Panc1 (cell line): ENCODE measurements around the gene SH3PXD2B. TPM values are rescaled to one million over a fixed set of nuclear protein-coding genes. Genes with fewer than 3 reads are reported as not detected.
"Not testable (repeated sequence)": the region's sequence is repeated elsewhere in the genome, so short reads cannot be mapped to it uniquely, and the experiment has no call there.

Experiments
- ATAC-seq: fragments of 200-7000 bp; cut with Tn5 transposase; 2 replicates; pipeline ENCODE4 v1.9.1; 2020; ENCODE audit warnings: mild to moderate bottlenecking, moderate library complexity
- BruUV-seq: library from RNA; stranded (reverse); fragments of 400-500 nt; replicated peaks from 2 replicates; lab custom pipeline; 2021; lab: Mats Ljungman, UMichigan
- CTCF ChIA-PET: fragments of 300-600 bp; sonication (Branson Sonifier 250); formaldehyde crosslinking; loops from one replicate; lab custom pipeline; 2022; ENCODE audit warnings: antibody characterized with exemption; lab: Charles Lee
- POLR2A ChIA-PET: fragments of 300-600 bp; sonication (Branson Sonifier 250); formaldehyde crosslinking; loops from one replicate; lab custom pipeline; 2022; ENCODE audit warnings: antibody characterized with exemption; lab: Charles Lee
- DNase-seq: peaks from one replicate; pipeline ENCODE4 v3.0.0-alpha.2; 2010; ENCODE audit warnings: low read depth, low spot score
- H3K27ac ChIP-seq: 2 replicates; pipeline ENCODE4 v1.5.1; 2011; ENCODE audit warnings: mild to moderate bottlenecking, low read length, inconsistent platforms
- H3K27me3 ChIP-seq: fragments of 200-500 bp; sonication (Bioruptor generic); 2 replicates; pipeline ENCODE4 v1.6.0; 2014; ENCODE audit warnings: low read length, inconsistent platforms; ENCODE audit not compliant: control insufficient read depth, insufficient read depth
- H3K36me3 ChIP-seq: fragments of 200-500 bp; sonication (Bioruptor generic); 2 replicates; pipeline ENCODE4 v1.5.1; 2014; ENCODE audit warnings: inconsistent platforms, mild to moderate bottlenecking, low read length, moderate library complexity; ENCODE audit not compliant: control insufficient read depth, insufficient read depth
- H3K4me1 ChIP-seq: 2 replicates; pipeline ENCODE4 v1.5.1; 2011; ENCODE audit warnings: inconsistent platforms, mild to moderate bottlenecking, low read length, moderate library complexity; ENCODE audit not compliant: control insufficient read depth, insufficient read depth
- H3K4me3 ChIP-seq, 2 experiments: 2 replicates each; pipeline ENCODE4 v1.5.1; 2011 to 2012; ENCODE audit warnings: low read depth in 2 of 2, low read length in 2 of 2, mild to moderate bottlenecking in 2 of 2, inconsistent platforms in 1 of 2, moderate library complexity in 1 of 2
- H3K9me3 ChIP-seq: fragments of 200-500 bp; sonication (Bioruptor generic); 2 replicates; pipeline ENCODE4 v1.5.1; 2014; ENCODE audit warnings: low read depth, mild to moderate bottlenecking, inconsistent platforms, low read length, moderate library complexity; ENCODE audit not compliant: control insufficient read depth, insufficient read depth
- CTCF ChIP-seq: fragments of 450-650 bp; IDR thresholded peaks from 2 replicates; pipeline ENCODE4 v1.5.1; 2017; ENCODE audit warnings: mild to moderate bottlenecking
- POLR2AphosphoS5 ChIP-seq: IDR thresholded peaks from 2 replicates; pipeline ENCODE4 v1.6.1; 2012; ENCODE audit warnings: mild to moderate bottlenecking, low read depth, low read length, moderate library complexity
- REST ChIP-seq, 2 experiments: IDR thresholded peaks; 2 replicates each; pipeline ENCODE4 v1.6.1; 2011 to 2012; ENCODE audit warnings: low read depth in 2 of 2, control low read depth in 1 of 2, low read length in 1 of 2, mild to moderate bottlenecking in 1 of 2, moderate library complexity in 1 of 2; ENCODE audit not compliant: insufficient read depth in 1 of 2
- SIN3A ChIP-seq: IDR thresholded peaks from 2 replicates; pipeline ENCODE4 v1.6.1; 2012; ENCODE audit warnings: low read depth, mild to moderate bottlenecking, low read length, moderate library complexity, borderline replicate concordance; ENCODE audit not compliant: insufficient read depth
- TCF7L2 ChIP-seq: IDR thresholded peaks from 2 replicates; pipeline ENCODE4 v1.6.1; 2011; ENCODE audit warnings: mild to moderate bottlenecking, low read depth, low read length, inconsistent platforms
- in situ Hi-C: cut with HindIII; loops from 2 replicates; pipeline ENCODE4 v1.10.0; 2016; ENCODE audit warnings: low sequenced_read_pairs, low pct_unique_long_range_greater_than_20kb
- intact Hi-C: fragments of 100-400 bp; cut with micrococcal nuclease; formaldehyde crosslinking; loops from one replicate; pipeline ENCODE4 v1.10.0; 2022; ENCODE audit not compliant: unreplicated experiment
- total RNA-seq: library from RNA; stranded (reverse); gene quantifications from one replicate; pipeline ENCODE4 v1.2.1, GENCODE V29; 2021; ENCODE audit not compliant: unreplicated experiment

The SH3PXD2B gene
- total RNA-seq, 1 experiment from 2014 or later, result 39.7 TPM

- Histone ChIP-seq H3K4me3 (no peak overlapping the region), H3K9me3 (no peaks in the 10 kb centered on the region), H3K27ac (no peak overlapping the region), H3K4me1 (peaks cover 7% of the 10 kb centered on the region; the same call in 1 of the 2 replicates), H3K27me3 (no peaks in the 10 kb centered on the region), H3K36me3 (no peaks in the 10 kb centered on the region)
- no TSS peak for BruUV-seq
- ChIA-PET POLR2A (no interaction called here), CTCF (no interaction called here)
- intact Hi-C loops (no loop called here), in situ Hi-C loops (no loop called here)
- TF ChIP-seq REST (IDR thresholded peaks at IDR 0.05; ENCODE audit: insufficient read depth in 1 of 2, low read depth in 2 of 2, low read length in 1 of 2), result no peak
- TF ChIP-seq POLR2AphosphoS5, result no peak
- no peak for TF ChIP-seq CTCF
- TF ChIP-seq SIN3A, result no peak
- no peak for TF ChIP-seq TCF7L2
- ATAC-seq (no peak), DNase-seq (no peak)
These were observed 43.5 kb downstream of the SH3PXD2B start for GRCh38 chr5:172410662-172411483.

GRCh38 chr5:172410160-172410559 is 44.2 kb downstream of the SH3PXD2B start:
- ATAC-seq (peak; percentile 41; the same call in 1 of the 2 replicates), DNase-seq (no peak)
- TF ChIP-seq SIN3A, result no peak
- no peaks in the 10 kb centered on the region for H3K9me3 ChIP-seq
- intact Hi-C loops, result no loop called here
- no peaks in the 10 kb centered on the region for H3K36me3 ChIP-seq
- H3K4me3 ChIP-seq, result no peak overlapping the region
- no peaks in the 10 kb centered on the region for H3K27me3 ChIP-seq
- BruUV-seq, result no TSS peak
- in situ Hi-C loops, result no loop called here
- CTCF ChIA-PET, result no interaction called here
- H3K4me1 ChIP-seq, result peaks cover 7% of the 10 kb centered on the region; the same call in 1 of the 2 replicates
- POLR2A ChIA-PET, result no interaction called here
- H3K27ac ChIP-seq, result no peak overlapping the region

- ATAC-seq, H3K27ac ChIP-seq, H3K36me3 ChIP-seq, DNase-seq, H3K9me3 ChIP-seq, BruUV-seq, intact Hi-C loops, CTCF ChIA-PET, H3K4me3 ChIP-seq, H3K4me1 ChIP-seq, POLR2A ChIA-PET, H3K27me3 ChIP-seq, in situ Hi-C loops: not testable (repeated sequence)
These were observed 44.8 kb downstream of the SH3PXD2B start for GRCh38 chr5:172409477-172409876.
